ENCODE data around the gene STAT6.

GRCh38 chr12:57131896-57132744 is 21.0 kb upstream of the STAT6 start:
- TF ChIP-seq CTCF (IDR thresholded peaks at IDR 0.05; ENCODE audit: insufficient read depth, low read depth, low read length): no peak
- TF ChIP-seq EZH2 (IDR thresholded peaks at IDR 0.05; ENCODE audit: insufficient read depth, low read length): no peak

All from astrocyte (in vitro differentiated cells and primary cell).